Activated CD4-positive, alpha-beta memory T cell treated with anti-CD3 and anti-CD28 coated beads, Interleukin-2, amount 10 ng/mL, durations not matched to agents 7 days and 5 days (primary cell): ENCODE results near the gene TAOK3. TPM values are rescaled to one million over a fixed set of nuclear protein-coding genes. Genes with fewer than 3 reads are reported as not detected.
"Not testable (repeated sequence)": the region's sequence is repeated elsewhere in the genome, so short reads cannot be mapped to it uniquely, and the experiment has no call there.

Experiments used
- CTCF ChIA-PET: fragments of 350-600 bp; sonication (Branson Sonifier 250); formaldehyde crosslinking; loops from one replicate; lab custom pipeline; 2021; ENCODE audit warnings: antibody characterized with exemption, inconsistent platforms; lab: Charles Lee
- POLR2A ChIA-PET: fragments of 350-600 bp; sonication (Branson Sonifier 250); formaldehyde crosslinking; loops from one replicate; lab custom pipeline; 2021; ENCODE audit warnings: antibody characterized with exemption; lab: Charles Lee
- DNase-seq: peaks from one replicate; pipeline ENCODE4 v3.0.0-alpha.2; 2020
- H3K27ac Mint-ChIP-seq: one replicate; pipeline ENCODE4 v1.8.0; 2021; ENCODE audit warnings: mild to moderate bottlenecking, mixed read lengths
- H3K27me3 Mint-ChIP-seq: one replicate; pipeline ENCODE4 v1.8.0; 2021; ENCODE audit warnings: mixed read lengths
- H3K36me3 Mint-ChIP-seq: one replicate; pipeline ENCODE4 v1.8.0; 2021; ENCODE audit warnings: low read depth, mixed read lengths
- H3K4me1 Mint-ChIP-seq: one replicate; pipeline ENCODE4 v1.8.0; 2021; ENCODE audit warnings: mixed read lengths
- H3K4me3 Mint-ChIP-seq: one replicate; pipeline ENCODE4 v1.8.0; 2021; ENCODE audit warnings: mild to moderate bottlenecking, mixed read lengths
- H3K9me3 Mint-ChIP-seq: one replicate; pipeline ENCODE4 v1.8.0; 2021; ENCODE audit warnings: mixed read lengths
- total RNA-seq, 2 experiments: library from RNA; stranded (reverse); gene quantifications; one replicate each; pipeline ENCODE4 v1.2.3, GENCODE V29; 2021

Gene TAOK3
- total RNA-seq, 2 experiments from 2014 or later, result 61.9 to 65.5 TPM

DNA sequence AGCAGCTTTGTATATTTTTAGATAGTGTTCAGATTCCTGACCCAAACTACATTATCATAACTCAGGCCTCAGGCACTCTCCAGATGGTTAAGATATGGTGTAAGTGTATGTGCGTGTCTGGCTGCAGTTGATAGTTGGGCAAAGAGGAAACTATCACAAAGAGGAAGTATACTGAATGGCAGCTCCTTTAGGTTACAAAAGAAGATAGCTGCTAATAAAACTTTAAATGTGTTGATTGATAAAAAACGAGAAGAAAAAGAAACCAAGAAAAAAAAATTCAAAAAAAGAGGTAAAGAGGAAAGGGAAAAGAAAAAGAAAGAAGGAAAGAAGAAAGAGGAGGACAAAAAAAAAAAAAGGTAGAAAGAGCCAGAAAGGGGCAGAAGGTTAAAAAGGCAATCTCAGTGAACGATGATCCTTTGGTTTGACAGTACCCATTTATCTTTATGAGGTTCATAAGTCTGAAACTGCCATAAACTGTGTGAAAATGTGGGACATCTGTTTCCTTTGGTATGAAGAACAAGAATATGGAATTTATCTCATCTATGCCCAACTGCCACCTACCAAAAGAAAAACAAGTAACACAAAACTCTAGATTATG is 42.2 kb downstream of the TAOK3 start:
- no peaks in the 10 kb centered on the region for H3K27me3 Mint-ChIP-seq
- DNase-seq, result no peak
- peaks cover 34% of the 10 kb centered on the region for H3K36me3 Mint-ChIP-seq
- no peak overlapping the region for H3K4me3 Mint-ChIP-seq
- POLR2A ChIA-PET, result no interaction called here
- no peak overlapping the region for H3K27ac Mint-ChIP-seq
- CTCF ChIA-PET, result interaction anchor here (0.7 kb wide), 1 partner anchor 28 kb away, joined by 4 read pairs; no protein-coding TSS in a partner anchor
- H3K9me3 Mint-ChIP-seq, result no peaks in the 10 kb centered on the region
- peaks cover 12% of the 10 kb centered on the region for H3K4me1 Mint-ChIP-seq

DNA sequence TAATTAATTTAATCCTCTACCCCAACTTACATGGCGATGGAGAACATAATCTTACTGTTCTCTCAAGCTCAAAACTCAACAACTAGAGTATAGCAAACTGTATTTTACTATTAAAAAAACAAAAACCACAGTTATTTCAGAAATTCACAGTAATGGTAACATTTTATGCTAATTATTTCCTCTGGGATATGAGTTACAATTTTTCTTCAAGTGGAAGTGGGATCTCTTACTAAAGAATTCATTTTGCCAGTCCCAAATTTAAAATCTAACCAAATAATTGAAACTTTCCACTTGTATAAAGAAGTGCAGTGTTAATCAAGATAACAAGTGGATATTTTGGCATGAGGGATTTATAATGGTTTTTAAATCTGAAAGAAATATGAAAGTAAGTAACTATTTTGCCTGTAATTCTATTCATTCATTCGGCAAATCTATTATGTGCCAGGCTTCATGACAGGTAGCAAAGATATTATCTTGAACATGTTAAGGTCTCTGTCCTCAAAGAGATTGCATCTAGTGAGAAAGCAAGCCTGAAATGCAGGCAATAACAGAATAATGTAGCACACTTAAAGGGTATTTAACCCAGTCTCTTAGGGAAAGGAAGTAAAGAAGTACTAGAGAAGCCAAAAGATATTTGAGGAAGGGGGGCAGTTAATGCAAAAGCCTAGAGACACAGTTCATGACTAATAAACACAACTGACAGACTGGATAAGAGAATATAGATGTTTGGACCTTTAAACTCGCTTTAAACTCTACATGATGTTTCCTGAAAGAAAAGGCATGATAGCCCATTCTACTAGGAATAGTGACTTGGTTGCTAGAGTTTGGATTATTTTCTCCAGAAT is 44.0 kb downstream of the TAOK3 start:
- Mint-ChIP-seq H3K4me1 (peaks cover 12% of the 10 kb centered on the region), H3K27ac (no peak overlapping the region), H3K4me3 (no peak overlapping the region), H3K36me3 (peaks cover 30% of the 10 kb centered on the region), H3K27me3 (no peaks in the 10 kb centered on the region), H3K9me3 (no peaks in the 10 kb centered on the region)
- POLR2A ChIA-PET, result no interaction called here
- CTCF ChIA-PET, result no interaction called here
- DNase-seq, result no peak

DNA sequence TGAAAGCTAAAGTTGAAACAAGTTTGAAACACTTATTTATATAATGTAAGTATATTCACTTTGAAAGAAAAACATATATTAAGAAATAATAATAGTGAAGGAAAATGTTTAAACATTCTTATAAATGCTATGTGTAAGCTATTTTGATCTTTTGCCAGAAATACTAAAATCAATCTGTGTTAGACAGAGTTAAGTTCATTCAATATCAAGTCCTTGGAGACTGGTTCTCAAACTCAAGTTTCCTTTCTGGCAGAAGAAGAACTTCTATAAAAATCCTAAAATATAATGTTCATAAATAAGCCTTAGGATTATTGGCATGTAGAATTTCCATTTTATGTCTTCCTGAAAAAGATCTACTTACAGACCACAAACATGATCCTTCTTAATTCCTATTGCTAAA is 45.3 kb downstream of the TAOK3 start:
- no peak overlapping the region for H3K4me3 Mint-ChIP-seq
- POLR2A ChIA-PET, result no interaction called here
- no peak for DNase-seq
- peaks cover 21% of the 10 kb centered on the region for H3K36me3 Mint-ChIP-seq
- no peaks in the 10 kb centered on the region for H3K9me3 Mint-ChIP-seq
- H3K27ac Mint-ChIP-seq, result no peak overlapping the region
- CTCF ChIA-PET, result no interaction called here
- H3K4me1 Mint-ChIP-seq, result peaks cover 6% of the 10 kb centered on the region
- no peaks in the 10 kb centered on the region for H3K27me3 Mint-ChIP-seq

DNA sequence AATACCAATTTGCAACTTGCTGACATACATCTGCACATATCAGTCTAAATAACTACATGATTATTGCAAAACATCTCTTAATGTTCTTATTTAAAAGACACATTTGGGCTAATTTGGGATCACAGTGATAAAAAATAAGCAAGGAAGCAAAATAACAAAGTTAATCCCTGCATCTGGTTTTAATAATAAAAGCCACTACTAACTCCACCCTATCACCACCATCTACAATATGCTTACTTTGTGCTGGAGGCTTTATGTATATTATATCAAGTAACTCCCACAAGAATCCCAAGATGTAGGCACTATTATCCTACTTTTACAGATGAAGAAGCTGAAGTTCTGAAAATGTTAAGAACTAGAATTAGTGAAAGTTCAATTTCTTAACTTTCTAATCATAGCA is 45.7 kb downstream of the TAOK3 start:
- Mint-ChIP-seq H3K4me1 (peaks cover 6% of the 10 kb centered on the region), H3K4me3 (no peak overlapping the region), H3K9me3 (no peaks in the 10 kb centered on the region), H3K36me3 (peaks cover 21% of the 10 kb centered on the region), H3K27ac (no peak overlapping the region), H3K27me3 (no peaks in the 10 kb centered on the region)
- ChIA-PET POLR2A (no interaction called here), CTCF (no interaction called here)
- no peak for DNase-seq

DNA sequence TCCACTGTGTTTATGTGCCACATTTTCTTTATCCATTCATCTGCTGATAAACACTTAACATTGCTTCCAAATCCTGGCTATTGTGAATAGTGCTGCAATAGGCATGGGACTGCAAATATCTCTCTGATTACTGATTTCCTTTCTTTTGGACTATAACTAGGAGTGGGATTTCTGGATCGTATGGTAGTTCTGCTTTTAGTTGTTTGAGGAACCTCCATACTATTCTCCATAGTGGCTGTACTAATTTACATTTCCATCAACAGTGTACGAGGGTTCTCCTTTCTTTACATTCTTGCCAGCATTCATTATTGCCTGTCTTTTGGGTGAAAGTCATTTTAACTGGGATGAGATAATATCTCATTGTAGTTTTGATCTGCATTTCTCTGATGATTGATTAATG is 47.6 kb downstream of the TAOK3 start:
- Mint-ChIP-seq H3K9me3 (no peaks in the 10 kb centered on the region), H3K27me3 (no peaks in the 10 kb centered on the region), H3K36me3 (peaks cover 21% of the 10 kb centered on the region), H3K4me1 (peaks cover 2% of the 10 kb centered on the region), H3K4me3 (no peak overlapping the region), H3K27ac (no peak overlapping the region)
- ChIA-PET CTCF (interaction anchor here (0.6 to 1.1 kb wide), 2 partner anchors 21 to 127 kb away, joined by 3 read pairs; no protein-coding TSS in a partner anchor), POLR2A (no interaction called here)
- DNase-seq, result no peak

DNA sequence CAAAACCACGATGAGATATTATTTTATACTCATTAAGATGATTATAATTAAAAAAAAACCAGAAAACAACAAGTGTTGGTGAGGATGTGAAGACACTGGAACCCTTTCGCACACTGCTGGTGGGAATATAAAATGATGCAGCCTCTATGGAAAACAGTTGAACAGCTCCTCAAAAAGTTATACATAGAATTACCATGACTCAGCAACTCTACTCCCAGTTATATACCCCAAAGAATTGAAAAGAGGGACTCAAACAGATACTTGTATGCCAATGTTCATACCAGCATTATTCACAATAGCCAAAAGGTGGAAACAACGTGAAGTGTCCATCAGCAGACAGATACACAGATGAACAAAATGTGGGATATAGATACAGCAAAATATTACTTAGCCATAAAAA is 53.1 kb downstream of the TAOK3 start:
- Mint-ChIP-seq H3K4me1 (peaks cover 8% of the 10 kb centered on the region), H3K36me3 (peaks cover 19% of the 10 kb centered on the region), H3K27ac (no peak overlapping the region), H3K27me3 (no peaks in the 10 kb centered on the region), H3K4me3 (no peak overlapping the region), H3K9me3 (peaks cover 3% of the 10 kb centered on the region)
- no peak for DNase-seq
- CTCF ChIA-PET, result no interaction called here
- POLR2A ChIA-PET, result no interaction called here

DNA sequence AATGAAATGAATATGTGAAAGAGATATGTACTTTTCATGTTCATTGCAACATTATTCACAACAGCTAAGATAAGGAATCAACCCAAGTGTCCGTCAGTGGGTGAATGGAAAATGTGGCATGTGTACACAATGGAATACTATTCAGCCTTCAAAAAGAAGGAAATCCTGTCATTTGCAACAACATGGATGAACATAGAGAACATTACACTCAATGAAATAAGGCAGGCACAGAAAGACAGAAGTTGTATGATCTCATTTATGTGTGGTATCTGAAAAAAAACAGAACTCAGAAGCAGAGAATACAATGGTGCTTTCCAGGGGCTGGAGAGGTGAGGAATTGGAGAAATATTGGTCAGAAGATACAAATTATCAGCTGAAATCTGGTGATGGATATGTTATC is 54.0 kb downstream of the TAOK3 start:
- no peak overlapping the region for H3K4me3 Mint-ChIP-seq
- no peak for DNase-seq
- peaks cover 19% of the 10 kb centered on the region for H3K36me3 Mint-ChIP-seq
- ChIA-PET POLR2A (no interaction called here), CTCF (no interaction called here)
- peaks cover 12% of the 10 kb centered on the region for H3K4me1 Mint-ChIP-seq
- no peaks in the 10 kb centered on the region for H3K27me3 Mint-ChIP-seq
- no peak overlapping the region for H3K27ac Mint-ChIP-seq
- peaks cover 3% of the 10 kb centered on the region for H3K9me3 Mint-ChIP-seq

DNA sequence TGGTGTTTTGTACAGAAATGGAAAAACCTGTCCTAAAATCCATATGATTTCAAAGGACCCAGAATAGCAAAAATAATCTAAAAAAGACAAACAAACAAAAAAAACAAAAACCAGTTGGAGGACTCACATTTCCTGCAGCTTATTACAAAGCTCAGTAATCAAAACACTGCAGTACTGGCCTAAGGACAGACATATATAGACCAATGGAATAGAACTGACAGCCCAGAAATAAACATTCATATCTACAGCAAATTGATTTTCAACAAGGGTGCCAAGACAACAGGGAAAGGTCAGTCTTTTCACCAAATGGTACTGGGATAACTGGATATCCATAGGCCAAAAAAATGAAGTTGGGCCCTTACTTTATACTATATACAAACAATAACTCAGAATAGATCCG is 55.0 kb downstream of the TAOK3 start:
- peaks cover 17% of the 10 kb centered on the region for H3K4me1 Mint-ChIP-seq
- CTCF ChIA-PET, result no interaction called here
- DNase-seq, result no peak
- no peak overlapping the region for H3K27ac Mint-ChIP-seq
- H3K36me3 Mint-ChIP-seq, result peaks cover 19% of the 10 kb centered on the region
- no peaks in the 10 kb centered on the region for H3K27me3 Mint-ChIP-seq
- H3K9me3 Mint-ChIP-seq, result peaks cover 3% of the 10 kb centered on the region
- POLR2A ChIA-PET, result interaction anchor here (0.6 kb wide), 1 partner anchor 88 kb away, joined by 3 read pairs; no protein-coding TSS in a partner anchor
- no peak overlapping the region for H3K4me3 Mint-ChIP-seq

DNA sequence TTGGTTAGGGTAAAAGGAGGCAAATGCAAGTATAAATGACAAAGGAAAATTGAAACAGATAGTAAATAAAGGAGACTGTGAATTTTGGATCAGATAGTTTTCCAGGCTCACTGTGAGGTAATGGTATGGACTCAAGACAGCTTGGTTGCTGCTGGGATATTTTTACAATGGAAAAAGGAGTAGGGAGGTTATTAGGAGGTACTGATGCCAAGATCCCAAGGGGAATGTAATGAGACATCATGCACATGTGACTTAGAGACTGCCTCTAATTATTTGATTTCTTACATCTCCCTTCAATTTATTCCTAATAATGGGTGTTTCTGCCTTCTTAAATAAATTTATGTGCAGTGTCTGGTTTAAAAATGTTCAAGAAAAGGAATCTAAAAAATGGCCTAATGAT is 56.9 kb downstream of the TAOK3 start:
- H3K9me3 Mint-ChIP-seq, result peaks cover 3% of the 10 kb centered on the region
- ChIA-PET POLR2A (interaction anchor here (1.4 kb wide), 1 partner anchor 95 kb away, joined by 3 read pairs; no protein-coding TSS in a partner anchor), CTCF (interaction anchor here (1.7 kb wide), 1 partner anchor 60 kb away, joined by 3 read pairs; no protein-coding TSS in a partner anchor)

DNA sequence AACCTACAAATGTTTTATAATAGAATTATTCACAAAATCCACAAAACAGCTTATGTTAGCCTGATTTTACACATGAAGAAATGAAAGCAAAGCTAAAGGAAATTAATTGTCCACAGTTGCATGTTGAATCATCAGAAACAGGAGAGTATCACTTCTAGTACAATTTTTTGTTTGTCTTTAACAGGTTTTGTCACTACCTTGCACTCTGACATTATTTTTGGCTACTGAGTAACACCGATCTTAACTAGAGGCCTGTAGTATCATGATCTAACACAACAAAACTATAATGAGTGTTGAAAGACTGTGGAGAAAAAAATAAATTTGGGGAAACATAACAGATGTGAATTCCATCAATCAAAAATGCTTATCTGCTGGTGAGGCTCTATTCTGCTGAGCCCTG is 60.1 kb downstream of the TAOK3 start:
- CTCF ChIA-PET, result interaction anchor here (1.4 to 3.8 kb wide), 3 partner anchors 11 to 191 kb away, joined by 3 to 18 read pairs (median 4); partner anchors contain the start of gene SUDS3
- Mint-ChIP-seq H3K9me3 (no peaks in the 10 kb centered on the region), H3K36me3 (peaks cover 12% of the 10 kb centered on the region), H3K27ac (peak overlapping the region; percentile 51), H3K27me3 (no peaks in the 10 kb centered on the region), H3K4me3 (peak overlapping the region; percentile 5), H3K4me1 (peaks cover 45% of the 10 kb centered on the region)
- POLR2A ChIA-PET, result interaction anchor here (1.2 to 1.7 kb wide), 2 partner anchors 44 to 46 kb away, joined by 3 to 7 read pairs; no protein-coding TSS in a partner anchor
- no peak for DNase-seq

More for the DNA sequence above, 56.9 kb downstream of the TAOK3 start:
- Mint-ChIP-seq H3K36me3 (peaks cover 19% of the 10 kb centered on the region), H3K27me3 (no peaks in the 10 kb centered on the region), H3K4me1 (peaks cover 25% of the 10 kb centered on the region), H3K4me3 (no peak overlapping the region), H3K27ac (no peak overlapping the region)
- no peak for DNase-seq

DNA sequence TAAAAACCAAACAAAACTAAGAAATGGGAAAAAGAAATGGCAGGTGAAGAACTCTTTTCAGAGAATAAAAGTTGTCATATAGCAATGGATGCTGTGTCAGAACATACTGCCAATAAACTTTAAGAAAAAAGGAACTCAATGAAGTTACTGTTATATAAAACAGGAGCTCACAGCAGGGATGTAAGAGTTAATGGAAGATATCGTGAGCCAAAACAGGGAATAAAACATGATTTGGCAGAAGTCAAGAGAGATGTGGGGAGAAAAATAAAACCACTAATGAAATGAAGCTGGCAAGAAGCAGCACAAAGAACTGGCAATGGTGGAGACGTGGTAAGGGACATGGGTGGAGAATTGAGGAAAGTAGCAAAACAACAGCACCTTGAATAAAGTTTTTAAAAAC is 61.0 kb downstream of the TAOK3 start:
- H3K4me1 Mint-ChIP-seq, result peaks cover 52% of the 10 kb centered on the region

DNA sequence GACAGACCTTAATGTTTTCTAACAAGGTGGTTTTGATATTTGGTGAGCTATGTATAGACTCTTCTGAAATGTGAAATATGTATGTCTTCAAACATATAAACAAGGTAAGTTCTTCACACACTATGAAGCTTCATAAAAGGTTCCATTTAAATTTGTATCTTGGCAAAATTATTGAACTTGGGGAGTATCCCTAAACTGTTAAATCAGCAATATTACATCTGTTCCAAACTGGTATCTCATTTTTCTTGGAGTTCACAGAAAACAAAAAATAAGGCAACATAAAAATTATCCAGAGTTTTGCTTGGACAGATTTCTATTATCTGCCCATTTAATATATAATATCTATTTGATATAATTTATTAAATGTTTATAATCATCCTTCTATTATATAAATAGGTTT is 62.4 kb downstream of the TAOK3 start:
- Mint-ChIP-seq H3K4me1 (peaks cover 50% of the 10 kb centered on the region), H3K27me3 (no peaks in the 10 kb centered on the region), H3K36me3 (peaks cover 11% of the 10 kb centered on the region), H3K9me3 (no peaks in the 10 kb centered on the region), H3K4me3 (no peak overlapping the region), H3K27ac (no peak overlapping the region)
- no peak for DNase-seq
- ChIA-PET POLR2A (no interaction called here), CTCF (interaction anchor here (0.6 to 3.8 kb wide), 3 partner anchors 48 to 68 kb away, joined by 3 to 18 read pairs (median 5); partner anchors contain the start of gene SUDS3)

More for the DNA sequence above, 61.0 kb downstream of the TAOK3 start:
- Mint-ChIP-seq H3K27me3 (no peaks in the 10 kb centered on the region), H3K27ac (no peak overlapping the region), H3K36me3 (peaks cover 9% of the 10 kb centered on the region), H3K4me3 (no peak overlapping the region), H3K9me3 (no peaks in the 10 kb centered on the region)
- ChIA-PET POLR2A (interaction anchor here (1.2 kb wide), 1 partner anchor 47 kb away, joined by 3 read pairs; no protein-coding TSS in a partner anchor), CTCF (interaction anchor here (1.8 to 3.8 kb wide), 2 partner anchors 65 to 190 kb away, joined by 4 to 18 read pairs; partner anchors contain the start of gene SUDS3)
- DNase-seq, result no peak

DNA sequence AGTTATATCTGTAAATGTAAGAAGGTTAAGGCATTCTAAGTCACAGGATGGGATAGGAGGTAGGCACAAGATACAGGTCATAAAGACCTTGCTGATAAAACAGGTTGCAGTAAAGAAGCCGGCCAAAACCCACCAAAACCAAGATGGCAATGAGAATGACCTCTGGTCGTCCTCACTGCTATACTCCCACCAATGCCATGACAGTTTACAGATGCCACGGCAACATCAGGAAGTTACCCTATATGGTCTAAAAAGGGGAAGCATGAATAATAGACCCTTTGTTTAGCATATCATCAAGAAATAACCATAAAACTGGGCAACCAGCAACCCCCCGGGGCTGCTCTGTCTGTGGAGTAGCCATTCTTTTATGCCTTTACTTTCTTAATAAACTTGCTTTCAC is 64.7 kb downstream of the TAOK3 start:
- peak; percentile 42 for DNase-seq
- not testable (repeated sequence) for H3K9me3 Mint-ChIP-seq, H3K27me3 Mint-ChIP-seq, H3K36me3 Mint-ChIP-seq, H3K4me3 Mint-ChIP-seq
- H3K27ac Mint-ChIP-seq, result peak overlapping the region; percentile 28
- CTCF ChIA-PET, result interaction anchor here (0.9 to 2.8 kb wide), 2 partner anchors 65 to 69 kb away, joined by 3 to 28 read pairs; partner anchors contain the start of genes SUDS3 and TAOK3
- H3K4me1 Mint-ChIP-seq, result peaks cover 45% of the 10 kb centered on the region
- POLR2A ChIA-PET, result interaction anchor here (0.8 to 1.3 kb wide), 4 partner anchors 25 to 68 kb away, joined by 3 to 10 read pairs (median 5); partner anchors contain the start of gene SUDS3
